HG03025 (cell line): ENCODE results near the gene RBM8A.
"Not testable (repeated sequence)": the region's sequence is repeated elsewhere in the genome, so short reads cannot be mapped to it uniquely, and the experiment has no call there.

Source experiments
- ATAC-seq: cut with Tn5 transposase; IDR thresholded peaks from one replicate; pipeline ENCODE4 v1.9.1; 2021; ENCODE audit warnings: mild to moderate bottlenecking, moderate library complexity; ENCODE audit not compliant: unreplicated experiment, low FRiP score

Gene RBM8A

GRCh38 chr1:145956781-145957442 lies 29.6 kb upstream of the RBM8A start:
- ATAC-seq, result no peak

DNA sequence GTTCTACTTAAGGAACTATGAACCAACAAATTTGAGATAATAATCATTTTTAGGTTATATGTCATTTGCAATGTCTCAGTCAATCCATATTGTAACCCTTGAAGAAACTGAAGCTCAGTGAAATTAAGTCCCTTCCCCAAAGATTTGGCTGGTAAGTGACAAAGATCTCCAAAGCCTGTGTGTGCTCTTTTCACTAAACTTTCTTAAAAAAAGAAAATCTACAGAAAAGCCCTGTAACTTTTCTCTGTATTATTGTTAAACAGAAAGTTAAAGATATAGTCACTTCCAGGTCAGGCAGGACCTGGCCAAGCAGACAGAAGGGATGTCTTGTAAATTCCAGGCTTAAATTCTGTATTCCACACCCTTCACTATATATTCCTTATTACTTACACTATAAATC lies 29.1 kb upstream of the RBM8A start:
- no peak for ATAC-seq

DNA sequence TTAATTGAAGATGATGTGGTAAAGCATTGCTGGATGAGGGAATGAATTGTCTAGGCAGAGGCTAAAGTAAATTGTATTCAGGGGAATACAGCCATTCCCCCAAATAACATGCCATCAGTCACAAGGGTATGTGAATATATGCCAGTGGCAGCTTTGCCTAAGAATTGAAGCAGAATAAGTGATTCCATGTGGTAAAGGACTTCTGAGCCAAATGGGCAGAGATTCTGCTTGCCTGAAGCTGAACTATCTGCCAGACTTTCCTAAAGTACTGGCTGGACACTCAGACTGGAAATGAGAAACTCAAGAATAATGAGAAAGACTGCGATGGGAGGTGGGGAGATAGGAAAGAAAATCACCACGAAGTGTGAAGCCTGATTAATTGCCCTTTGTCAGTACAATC lies 28.2 kb upstream of the RBM8A start:
- ATAC-seq, result no peak

DNA sequence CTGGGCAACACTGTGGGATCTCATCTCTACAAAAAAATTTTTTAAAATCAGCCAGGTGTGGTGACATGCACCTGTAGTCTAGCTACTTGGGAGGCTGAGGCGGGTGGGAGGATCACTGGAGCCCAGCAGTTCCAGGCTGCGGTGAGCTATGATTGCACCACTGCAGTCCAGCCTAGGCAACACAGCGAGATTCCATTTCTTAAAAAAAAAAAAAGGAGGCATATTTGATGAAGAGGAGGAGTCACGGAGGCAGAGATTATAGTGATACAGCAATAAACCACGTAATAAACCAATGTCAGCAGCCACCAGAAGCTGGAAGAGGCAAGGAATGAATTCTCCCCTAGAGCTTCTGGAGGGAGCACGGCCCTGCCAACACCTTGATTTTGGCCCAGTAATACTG lies 26.6 kb upstream of the RBM8A start:
- no peak for ATAC-seq

DNA sequence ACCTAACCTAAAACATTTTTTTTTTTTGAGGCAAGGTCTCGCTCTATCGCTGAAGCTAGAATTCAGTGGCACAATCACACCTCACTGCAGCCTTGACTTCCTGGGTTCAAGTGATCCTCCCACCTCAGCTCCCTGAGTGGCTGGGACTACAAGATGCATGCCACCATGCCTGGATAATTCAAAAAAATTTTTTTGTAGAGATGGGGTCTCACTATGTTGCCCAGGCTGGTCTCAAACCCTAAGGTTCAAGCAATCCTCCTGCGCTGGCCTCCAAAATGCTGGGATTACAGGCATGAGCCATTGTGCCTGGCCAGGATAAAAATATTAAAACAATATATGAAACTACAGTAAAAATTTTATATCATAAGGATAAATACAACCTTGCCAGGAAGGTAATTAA lies 25.6 kb upstream of the RBM8A start:
- no peak for ATAC-seq

- no peak for ATAC-seq
These were observed 24.2 kb upstream of the RBM8A start for GRCh38 chr1:145951526-145951925.

DNA sequence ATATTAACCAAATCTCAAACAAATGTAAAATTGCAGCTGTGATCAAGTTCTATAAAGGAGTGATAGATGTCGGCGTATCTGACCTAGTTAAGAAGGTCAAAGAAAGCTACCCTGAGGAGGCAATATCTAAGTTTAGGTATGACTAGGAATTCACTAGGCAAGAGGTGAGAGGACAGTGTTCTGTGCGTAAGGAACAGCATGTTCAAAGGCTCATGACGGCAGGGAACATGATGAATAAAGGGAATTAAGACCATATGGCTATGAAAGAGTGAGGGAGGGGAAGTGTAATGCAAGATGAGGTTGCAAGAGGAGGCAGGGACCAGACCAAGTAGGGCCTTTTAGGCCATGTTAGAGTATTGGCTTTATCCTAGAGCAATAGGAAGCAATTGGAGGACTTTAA lies 21.9 kb upstream of the RBM8A start:
- no peak for ATAC-seq

DNA sequence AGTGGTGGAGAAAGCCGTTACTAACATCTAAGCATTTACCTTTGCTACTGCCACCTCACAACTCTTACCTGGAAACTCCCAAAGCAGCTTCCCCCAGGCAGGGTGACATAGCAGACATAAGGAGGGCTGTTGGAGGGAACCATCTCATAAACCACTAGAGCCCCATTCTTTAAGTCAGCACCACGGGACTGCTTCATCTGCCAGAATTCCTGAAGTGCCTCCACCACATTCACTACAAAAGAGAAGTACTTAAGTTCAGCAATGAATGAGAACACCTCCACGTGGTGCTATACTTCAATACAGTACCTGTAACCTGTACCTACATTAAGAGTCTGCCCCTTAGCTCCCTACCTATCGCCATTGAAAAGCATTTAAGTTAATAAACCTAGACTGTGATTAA lies 20.3 kb upstream of the RBM8A start:
- ATAC-seq, result no peak

DNA sequence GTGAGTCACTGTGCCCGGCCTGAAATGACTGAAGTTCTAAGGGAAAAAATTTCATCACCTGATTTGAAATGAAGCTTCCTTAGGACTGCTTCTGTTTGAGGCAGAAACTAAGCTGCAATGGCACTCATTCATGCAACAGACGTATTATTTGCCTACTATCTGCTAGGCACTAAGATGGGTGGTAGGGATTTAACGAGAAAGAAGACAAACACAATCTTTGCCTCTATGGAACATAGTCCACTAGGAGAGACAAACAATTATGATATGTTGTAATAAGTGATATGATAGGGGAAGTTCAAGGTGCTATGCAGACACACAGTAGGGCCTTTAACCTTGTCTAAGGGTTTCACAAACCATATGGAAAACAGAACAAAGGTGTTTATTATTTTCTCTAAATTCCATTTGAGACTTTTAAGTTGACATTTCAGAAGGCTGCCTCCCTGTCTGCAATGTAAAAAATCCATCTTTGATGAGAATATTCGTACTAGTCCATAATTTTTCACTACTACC lies 19.2 kb upstream of the RBM8A start:
- no peak for ATAC-seq

GRCh38 chr1:145944532-145944931 lies 17.2 kb upstream of the RBM8A start:
- ATAC-seq, result no peak

DNA sequence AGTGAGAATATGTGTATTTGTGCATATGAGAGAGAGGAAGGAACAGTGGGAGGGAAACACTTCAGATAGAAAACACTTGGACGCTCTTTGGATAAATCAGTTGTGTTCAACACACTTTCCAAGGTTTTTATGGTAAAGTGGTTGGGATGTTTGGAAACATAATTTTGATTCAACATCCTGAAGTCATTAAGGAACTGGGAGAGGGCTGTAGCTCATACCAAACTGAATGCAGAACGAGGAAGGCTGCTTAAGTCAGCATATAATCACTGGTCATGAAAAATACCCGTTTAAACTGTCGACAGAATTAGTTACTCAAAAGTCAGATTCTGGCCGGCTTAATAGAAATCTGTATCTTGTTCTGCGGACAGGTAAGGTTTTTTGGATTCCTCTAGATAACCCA lies 15.6 kb upstream of the RBM8A start:
- no peak for ATAC-seq

DNA sequence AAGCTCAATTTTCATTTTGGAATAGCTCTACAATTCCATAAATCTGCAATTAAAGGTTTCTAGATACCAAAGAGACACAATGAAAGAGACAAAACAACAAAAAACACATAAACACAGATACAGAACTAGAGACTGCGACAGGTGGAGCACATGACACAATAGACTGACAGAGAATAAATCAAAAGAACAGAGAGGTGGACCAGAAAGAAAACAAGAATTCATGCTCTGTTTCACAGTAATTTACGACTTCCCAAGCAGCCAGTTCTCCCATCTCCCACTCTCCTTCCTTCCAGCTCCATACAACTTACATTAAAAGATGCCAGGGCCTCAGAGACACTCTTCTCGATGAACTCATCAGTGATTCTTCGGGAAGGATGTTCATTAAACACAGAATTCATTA lies 15.1 kb upstream of the RBM8A start:
- ATAC-seq, result no peak

- ATAC-seq, result no peak
These were observed 10.2 kb upstream of the RBM8A start for GRCh38 chr1:145937436-145937835.

DNA sequence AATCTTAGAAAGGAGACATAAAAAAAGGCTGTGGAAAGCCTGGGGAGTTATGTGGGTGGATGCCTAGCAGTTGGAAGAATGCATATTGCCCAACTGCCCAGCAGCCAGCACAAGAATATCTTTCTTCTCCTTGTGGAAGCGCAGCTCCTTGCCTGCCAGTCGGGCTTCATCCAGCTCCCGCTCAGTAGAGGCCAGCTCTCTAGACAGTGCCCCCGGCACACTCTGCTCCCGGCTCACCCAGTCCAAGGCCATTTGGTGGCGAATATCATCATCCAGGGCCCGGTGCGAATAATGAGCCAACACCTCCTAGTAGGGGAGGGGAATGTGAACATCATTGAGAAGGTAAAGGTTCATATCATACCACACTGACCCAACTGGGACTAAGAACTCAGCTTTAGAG lies 9.0 kb upstream of the RBM8A start:
- no peak for ATAC-seq

- no peak for ATAC-seq
These were observed 8.4 kb upstream of the RBM8A start for GRCh38 chr1:145935708-145936107.

GRCh38 chr1:145932522-145933009 lies 5.3 kb upstream of the RBM8A start:
- ATAC-seq, result not testable (repeated sequence)

GRCh38 chr1:145927916-145928643 lies 796 bp upstream of the RBM8A start:
- ATAC-seq, result no peak

DNA sequence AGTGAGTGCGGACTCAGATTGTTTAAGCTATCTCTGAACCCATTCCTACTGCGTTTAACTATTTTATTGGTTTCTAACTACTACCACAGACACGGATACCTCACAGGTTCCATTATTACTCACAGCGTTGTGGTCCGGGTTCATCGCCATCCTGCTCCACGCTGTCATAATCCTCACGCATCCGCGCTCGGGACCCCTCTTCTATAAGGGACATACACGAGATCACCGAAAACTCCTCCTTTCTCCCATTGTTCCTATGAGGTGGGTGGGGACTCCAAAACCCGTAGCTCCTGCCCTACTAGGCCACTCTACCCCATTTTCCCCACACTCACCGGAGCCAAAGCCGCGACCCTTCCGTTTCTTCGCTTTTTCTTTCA lies 610 bp downstream of the RBM8A start:
- ATAC-seq, result no peak

DNA sequence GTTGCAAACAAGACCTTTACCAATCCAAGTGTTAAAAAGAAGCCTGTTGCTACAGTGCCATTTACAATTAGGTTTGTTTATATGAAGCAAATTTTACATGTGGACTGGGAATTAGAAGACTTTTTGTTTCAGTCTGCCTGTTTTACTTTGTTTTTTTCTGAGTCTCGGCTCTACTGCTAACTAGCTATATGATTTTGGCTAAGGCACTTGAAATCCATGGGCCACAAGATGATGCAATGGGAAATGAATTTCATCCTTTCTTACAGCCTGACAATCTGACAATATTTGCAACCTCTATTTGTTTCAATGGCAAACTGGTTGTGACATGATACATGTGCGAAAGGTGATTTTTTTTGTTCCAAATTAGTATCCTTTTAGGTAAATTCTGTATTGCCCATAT lies 5.0 kb downstream of the RBM8A start:
- no peak for ATAC-seq

GRCh38 chr1:145920297-145920696 lies 7.0 kb downstream of the RBM8A start:
- not testable (repeated sequence) for ATAC-seq

GRCh38 chr1:145918992-145919939 lies 8.0 kb downstream of the RBM8A start:
- ATAC-seq, result no peak
